ENCODE measurements around the gene CPNE8.

Gene CPNE8

DNA sequence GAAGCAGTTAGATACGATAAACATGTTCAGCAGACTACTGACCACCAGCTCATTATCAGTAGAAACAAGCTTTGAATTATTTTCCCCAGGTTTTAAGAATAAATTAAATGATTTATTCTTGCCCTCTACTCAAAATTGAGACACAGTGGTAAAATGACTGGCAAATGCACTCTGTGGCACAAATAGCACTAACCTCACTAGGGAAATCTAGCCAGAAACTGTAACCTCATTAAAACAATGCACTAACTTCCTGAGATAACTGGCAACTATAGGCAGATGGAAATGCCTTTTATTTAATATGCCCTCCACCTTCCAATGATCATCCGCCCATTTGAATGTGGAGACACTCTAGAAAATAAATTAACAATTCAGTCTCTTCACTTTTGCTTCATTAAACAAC lies 33.2 kb downstream of the CPNE8 start:
- no peak for DNase-seq (ENCODE audit: low spot score)
- TF ChIP-seq, protein P1, sequence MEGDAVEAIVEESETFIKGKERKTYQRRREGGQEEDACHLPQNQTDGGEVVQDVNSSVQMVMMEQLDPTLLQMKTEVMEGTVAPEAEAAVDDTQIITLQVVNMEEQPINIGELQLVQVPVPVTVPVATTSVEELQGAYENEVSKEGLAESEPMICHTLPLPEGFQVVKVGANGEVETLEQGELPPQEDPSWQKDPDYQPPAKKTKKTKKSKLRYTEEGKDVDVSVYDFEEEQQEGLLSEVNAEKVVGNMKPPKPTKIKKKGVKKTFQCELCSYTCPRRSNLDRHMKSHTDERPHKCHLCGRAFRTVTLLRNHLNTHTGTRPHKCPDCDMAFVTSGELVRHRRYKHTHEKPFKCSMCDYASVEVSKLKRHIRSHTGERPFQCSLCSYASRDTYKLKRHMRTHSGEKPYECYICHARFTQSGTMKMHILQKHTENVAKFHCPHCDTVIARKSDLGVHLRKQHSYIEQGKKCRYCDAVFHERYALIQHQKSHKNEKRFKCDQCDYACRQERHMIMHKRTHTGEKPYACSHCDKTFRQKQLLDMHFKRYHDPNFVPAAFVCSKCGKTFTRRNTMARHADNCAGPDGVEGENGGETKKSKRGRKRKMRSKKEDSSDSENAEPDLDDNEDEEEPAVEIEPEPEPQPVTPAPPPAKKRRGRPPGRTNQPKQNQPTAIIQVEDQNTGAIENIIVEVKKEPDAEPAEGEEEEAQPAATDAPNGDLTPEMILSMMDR (IDR thresholded peaks at IDR 0.05; ENCODE audit: extremely low read depth, missing control alignments), result no peak

DNA sequence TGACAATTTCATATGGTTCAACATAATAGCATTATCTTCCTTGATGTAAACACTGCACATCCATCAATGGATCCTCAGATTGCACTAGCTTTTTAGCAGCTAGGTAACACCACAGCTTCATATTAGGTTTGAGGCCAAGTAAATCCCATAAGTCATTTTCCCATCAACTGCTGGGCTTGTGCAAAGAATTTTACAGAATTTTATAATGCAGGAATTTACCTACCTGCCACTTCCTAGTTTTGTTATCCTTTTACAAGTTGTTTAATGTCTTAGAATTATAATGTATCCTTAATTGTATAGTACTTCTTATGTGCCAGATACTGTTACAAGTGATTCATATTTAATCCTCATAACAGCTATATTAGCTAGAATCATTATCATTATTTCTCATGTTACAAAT lies 36.4 kb downstream of the CPNE8 start:
- TF ChIP-seq, protein P1 (IDR thresholded peaks at IDR 0.05; ENCODE audit: extremely low read depth, missing control alignments), result no peak
- DNase-seq (ENCODE audit: low spot score), result no peak

DNA sequence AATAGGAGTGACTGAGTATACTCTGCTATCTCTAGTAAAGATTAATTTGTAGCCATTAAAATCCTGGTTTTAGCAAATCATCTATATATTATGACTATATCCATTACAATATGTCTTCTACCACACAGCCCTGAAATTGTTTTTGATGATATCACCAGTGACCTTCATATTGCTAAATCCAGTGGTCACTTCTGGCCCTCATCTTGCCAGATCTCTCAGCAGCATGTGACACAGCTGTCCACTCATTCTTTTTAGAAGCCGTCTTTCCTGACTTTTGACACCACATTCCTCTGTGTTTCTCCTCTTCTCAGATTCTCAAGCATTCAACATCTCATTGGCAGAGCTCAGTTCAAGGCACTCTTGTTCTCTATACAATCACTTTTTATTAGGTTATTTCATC lies 54.9 kb downstream of the CPNE8 start:
- TF ChIP-seq, protein P1 (IDR thresholded peaks at IDR 0.05; ENCODE audit: extremely low read depth, missing control alignments), result no peak
- no peak for DNase-seq (ENCODE audit: low spot score)

DNA sequence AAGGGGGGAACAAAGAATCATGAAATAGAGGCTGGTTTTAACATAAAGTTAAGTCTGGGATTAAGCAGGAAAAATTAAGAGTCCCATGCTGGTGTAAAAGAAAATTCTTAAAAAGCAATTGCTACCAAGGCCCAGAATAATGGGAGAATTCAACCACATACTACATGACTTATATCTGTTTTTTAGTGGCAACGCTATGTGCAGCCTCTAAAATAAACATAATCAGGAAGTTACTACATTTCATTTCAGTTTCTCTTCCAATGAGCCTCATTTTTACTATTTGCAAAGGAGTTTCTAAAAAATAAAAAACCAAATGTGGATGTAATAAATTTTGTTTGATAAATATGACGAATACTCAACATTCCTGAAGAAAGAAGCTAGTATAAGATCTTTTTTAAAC lies 58.1 kb downstream of the CPNE8 start:
- TF ChIP-seq, protein P1 (IDR thresholded peaks at IDR 0.05; ENCODE audit: extremely low read depth, missing control alignments), result no peak

DNA sequence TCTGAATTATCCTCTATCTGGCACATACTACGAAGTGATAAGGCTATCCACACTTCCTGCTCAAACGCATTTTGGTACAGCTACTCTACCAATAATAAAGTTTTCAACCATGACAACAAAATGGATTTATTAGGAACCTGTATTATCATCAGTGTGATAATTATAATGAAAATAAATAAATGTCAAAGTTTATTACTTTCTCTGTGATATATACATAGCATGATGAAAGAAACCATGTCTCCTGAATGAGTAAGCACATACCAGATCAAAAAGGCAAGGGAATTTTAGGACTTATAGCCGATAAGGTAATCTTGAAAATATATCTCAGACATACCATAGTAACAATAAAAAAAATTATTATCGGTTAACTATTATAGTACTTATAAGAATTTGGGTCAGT lies 61.1 kb downstream of the CPNE8 start:
- TF ChIP-seq, protein P1 (IDR thresholded peaks at IDR 0.05; ENCODE audit: extremely low read depth, missing control alignments), result no peak
- DNase-seq (ENCODE audit: low spot score), result no peak

More for the DNA sequence above, 58.1 kb downstream of the CPNE8 start:
- DNase-seq (ENCODE audit: low spot score), result no peak

DNA sequence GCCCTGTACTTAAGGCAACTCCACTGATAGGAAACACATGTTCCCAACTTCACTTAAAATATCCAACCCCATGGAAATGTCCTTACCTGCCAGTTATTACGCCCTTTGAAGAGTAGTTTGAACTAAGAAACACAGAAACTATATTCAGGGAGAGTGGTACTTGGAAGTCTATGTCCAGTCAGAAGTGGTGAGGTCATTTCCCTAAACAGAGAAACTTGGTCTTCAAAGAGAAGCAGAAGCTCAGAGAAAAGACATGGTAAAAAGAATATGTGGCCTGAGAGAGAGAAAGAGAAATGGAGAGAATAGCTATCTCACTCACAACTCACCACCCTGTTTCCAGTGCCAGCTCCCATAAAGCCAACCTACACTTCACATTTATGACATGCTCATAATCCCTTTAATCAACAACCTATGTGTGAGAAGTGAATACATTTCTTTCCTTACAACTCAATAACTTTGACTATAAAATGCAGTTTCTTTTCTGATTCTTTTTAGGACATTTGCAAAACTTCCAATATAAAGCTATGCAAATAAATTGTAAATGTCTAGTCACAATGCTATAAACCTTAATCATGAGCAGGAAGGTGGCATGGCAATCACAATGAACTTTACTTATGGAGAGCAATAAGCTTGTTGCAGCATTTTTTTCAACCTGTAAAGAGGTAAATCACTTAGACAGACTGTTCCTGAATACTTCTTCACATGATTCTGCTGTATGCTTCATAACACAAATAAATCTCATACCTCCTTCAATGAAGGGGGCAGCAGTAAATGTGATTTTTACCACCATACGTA lies 67.1 kb downstream of the CPNE8 start:
- TF ChIP-seq, protein P1 (IDR thresholded peaks at IDR 0.05; ENCODE audit: extremely low read depth, missing control alignments), result no peak
- DNase-seq (ENCODE audit: low spot score), result no peak

DNA sequence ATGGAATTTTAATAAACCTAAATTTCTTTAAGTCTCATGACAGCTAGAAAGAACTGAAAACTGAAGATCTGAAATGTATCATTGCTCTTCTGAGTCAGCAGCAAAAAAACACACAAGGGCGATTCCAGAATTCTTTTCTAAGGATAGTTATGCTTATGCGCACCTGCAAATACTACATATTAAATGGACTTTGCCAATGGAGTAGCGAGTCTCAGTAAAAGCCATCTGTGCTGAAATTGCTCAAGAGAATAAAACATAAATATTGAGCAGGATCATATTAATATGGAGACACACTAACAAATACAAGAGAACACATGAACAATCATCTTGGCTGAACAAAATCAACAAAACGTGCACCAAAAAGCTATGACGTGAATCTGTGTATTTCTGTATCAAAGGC lies 73.7 kb downstream of the CPNE8 start:
- TF ChIP-seq, protein P1 (IDR thresholded peaks at IDR 0.05; ENCODE audit: extremely low read depth, missing control alignments), result no peak
- no peak for DNase-seq (ENCODE audit: low spot score)
